Activated CD8-positive, alpha-beta memory T cell treated with anti-CD3 and anti-CD28 coated beads, Interleukin-2, amount 50 U/mL, for 24 hours (primary cell): ENCODE data around the gene MYO5C.
"Not testable (repeated sequence)": the region's sequence is repeated elsewhere in the genome, so short reads cannot be mapped to it uniquely, and the experiment has no call there.

ENCODE experiments used
- DNase-seq: peaks from one replicate; pipeline ENCODE4 v3.0.0-alpha.2; 2020; ENCODE audit errors: extremely low read depth

The MYO5C gene

GRCh38 chr15:52308446-52309153 lies 13.0 kb upstream of the MYO5C start:
- no peak for DNase-seq

DNA sequence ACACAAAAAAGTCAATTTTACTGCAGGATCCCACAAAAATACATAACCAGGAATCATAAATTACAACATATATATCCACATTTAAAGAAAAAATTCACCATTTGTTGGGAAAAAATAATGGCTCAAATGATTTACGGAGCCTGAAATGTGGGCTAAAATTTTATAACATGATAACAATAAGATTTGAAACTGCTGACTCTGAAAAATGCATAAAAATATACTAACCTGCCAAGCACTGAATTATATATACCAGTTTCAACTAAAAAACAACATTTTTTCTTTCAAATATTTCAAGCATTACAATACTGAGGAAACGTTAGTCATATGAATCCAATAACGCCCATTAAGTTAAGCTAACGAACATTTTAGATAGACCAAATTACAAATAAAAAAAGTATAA lies 12.2 kb upstream of the MYO5C start:
- DNase-seq = no peak

GRCh38 chr15:52306270-52306669 lies 10.7 kb upstream of the MYO5C start:
- DNase-seq = no peak

- no peak for DNase-seq
These were observed 7.6 kb upstream of the MYO5C start for GRCh38 chr15:52303093-52303772.

DNA sequence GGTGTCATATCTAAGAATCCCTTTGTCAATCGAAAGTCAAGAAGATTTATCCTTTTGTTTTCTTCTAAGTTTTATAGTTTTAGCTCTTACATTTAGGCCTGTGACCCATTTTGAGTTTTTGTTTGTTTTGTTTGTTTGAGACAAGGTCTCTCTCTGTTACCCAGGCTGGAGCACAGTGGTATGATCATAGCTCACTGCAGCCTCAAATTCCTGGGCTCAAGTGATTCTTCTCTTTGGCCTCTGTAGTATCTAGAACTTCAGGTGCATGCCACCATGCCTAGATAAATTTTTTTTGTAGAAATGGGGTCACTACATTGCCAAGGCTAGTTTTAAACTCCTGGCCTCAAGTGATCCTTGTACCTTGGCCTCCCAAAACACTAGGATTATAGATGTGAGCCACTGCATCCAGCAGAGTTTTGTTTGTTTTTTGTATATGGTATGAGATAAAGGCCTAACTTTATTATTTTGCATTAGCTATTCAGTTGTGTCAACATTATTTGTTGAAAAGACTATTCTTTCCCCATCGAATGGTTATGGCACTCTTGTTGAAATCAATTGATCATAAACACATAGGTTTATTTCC lies 5.8 kb upstream of the MYO5C start:
- DNase-seq = no peak

- no peak for DNase-seq
These were observed 653 bp downstream of the MYO5C start for GRCh38 chr15:52294881-52295420.

DNA sequence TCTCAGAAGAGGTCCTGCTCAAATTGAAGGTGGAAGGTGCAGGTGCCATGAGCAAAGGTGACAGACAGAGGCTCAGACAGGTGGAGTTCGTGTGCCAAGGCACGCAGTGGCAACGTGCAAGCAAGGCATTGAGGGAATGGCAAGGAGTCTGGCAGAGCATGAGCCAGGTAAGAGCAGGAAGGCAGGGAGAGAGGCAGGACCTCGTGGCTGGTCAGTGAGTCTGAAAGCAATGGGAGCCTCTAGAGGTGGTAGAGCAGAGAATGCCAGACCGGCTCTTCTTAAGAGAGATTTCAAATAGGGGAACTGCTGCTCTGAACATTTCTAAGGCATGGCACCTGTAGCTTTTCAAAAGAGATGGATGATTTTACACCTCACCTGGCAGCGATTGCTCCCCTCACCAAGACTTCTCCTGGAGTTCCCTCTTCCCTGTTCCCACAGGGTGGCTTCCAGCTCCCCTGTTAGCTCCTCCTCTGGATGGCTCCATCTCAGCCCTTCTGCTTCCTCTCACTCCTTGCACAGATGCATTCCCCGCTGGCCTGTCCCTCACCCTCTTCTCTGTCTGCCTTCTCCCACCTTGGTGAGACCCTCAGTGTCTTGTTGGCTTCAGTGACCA lies 2.7 kb downstream of the MYO5C start:
- DNase-seq = no peak

DNA sequence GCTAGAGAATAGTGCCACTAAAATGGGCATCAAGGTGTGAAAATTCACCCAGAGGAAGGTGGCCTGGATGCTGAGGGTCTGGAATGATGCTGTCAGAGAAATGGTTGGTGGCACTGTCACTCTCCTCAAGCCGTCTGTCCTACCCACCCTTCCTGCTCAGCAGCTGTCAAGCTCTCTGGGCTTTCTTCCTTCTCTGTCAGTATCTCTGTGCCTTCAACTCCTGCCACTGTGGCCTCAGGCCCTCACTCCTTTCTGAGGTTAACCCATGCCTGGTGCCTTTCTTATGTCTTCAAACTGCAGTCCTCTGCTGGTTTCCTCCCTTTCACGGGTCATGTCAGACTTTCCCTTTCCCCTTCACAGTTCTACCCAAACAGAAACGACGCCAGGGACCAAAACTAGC lies 4.4 kb downstream of the MYO5C start:
- no peak for DNase-seq

GRCh38 chr15:52290800-52291199 lies 4.8 kb downstream of the MYO5C start:
- DNase-seq = no peak

DNA sequence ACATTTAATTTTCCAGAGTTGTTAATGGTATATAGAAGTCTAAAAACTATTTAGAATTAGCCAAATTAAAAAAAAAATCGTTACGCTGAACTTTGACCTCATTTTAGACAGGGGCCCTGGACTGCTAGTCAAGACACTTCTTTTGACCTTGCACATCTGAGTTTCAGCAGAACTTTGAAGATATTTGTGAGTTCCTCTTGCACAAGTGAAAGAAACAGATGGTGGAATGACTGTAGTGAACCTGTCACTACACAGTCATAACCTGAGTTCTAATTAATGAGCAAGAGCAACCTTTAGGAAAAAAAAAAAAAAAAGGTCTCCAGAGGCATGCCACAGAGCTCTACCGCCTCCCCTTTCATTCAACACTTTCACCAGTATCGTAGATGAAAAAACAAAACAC lies 5.3 kb downstream of the MYO5C start:
- no peak for DNase-seq

DNA sequence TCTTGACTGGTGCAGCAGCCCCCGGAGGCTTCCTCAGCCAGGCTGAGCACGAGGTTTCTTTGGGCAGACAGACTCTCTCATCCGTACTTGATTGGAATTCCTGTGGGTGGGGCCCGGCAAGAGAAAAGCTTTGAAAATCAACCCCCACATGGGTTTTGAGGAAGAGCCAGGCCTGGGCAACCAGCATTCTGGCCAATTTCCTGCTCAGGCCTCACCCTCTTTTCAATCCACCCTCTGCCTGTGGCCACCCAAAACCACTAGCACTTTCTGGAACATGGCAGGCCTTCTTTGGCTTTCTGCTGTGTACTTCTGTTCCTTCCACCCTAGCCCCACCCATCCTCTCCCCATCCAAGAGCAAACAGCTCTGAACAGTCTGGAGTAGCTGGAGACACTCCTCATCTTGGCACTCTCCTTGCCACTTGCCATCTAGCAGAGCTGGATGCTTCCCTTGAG lies 5.9 kb downstream of the MYO5C start:
- DNase-seq = no peak

- no peak for DNase-seq
These were observed 6.6 kb downstream of the MYO5C start for GRCh38 chr15:52288986-52289385.

DNA sequence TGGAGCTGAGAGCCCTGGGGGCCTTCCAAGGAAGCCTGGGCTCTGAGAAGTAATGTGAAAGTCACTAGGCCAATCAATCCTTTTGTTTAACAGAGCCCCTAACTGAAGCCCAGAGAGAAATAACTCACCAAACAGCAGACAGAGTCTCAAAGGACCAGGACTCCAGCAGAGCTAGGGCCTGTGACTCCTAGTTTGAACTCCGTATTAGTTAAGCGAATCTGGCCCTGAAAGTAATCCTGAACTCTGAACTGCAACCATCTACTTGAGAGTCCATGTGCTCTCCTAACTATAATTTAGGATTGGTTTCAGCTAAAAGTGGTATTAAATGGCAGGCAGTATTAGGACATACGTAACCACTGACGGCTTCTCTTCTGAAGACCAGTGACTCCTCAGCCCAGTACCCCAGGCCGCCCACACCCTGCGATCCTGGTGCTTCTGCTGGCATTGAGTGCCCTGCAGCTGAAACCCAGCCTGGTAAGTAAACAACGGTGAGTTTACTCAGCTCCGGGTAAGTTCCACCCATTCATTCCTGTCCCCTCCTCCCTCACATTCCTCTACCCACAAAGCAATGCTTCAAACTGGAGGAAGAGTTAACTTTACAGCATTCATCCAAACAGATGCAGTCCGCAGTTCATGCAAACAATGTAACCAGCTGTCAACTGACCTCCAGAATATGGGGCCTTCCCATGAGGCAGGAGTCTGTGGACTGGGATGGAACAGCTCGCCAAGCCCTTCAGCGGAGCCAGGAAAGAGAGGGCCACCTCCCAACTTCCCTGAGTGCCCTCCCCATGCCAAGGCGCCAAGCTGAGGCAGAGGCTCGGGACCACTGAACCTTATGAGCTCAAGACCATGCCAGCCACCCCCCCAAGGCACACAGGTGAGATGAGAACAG lies 7.3 kb downstream of the MYO5C start:
- DNase-seq = no peak

GRCh38 chr15:52287114-52287513 lies 8.5 kb downstream of the MYO5C start:
- no peak for DNase-seq

- DNase-seq = not testable (repeated sequence)
These were observed 9.7 kb downstream of the MYO5C start for GRCh38 chr15:52285941-52286340.

DNA sequence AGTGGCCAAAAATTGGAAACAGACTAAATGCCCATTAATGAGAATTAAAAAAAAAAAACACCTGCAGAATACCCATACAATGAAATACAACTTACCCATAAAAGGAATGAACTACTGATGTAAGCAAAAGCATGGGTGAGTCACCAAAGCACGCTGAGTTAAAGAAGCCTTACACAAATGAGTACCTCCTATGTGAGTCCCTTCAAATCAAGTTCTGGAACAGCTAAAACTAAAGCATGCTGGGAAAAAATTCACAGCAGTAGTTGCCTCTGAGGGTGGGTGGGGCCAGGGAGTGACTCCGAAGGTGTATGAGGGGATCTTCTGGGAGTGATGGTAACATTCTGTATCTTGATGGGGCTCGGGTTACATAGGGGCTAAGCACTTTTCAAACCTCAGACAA lies 11.4 kb downstream of the MYO5C start:
- no peak for DNase-seq

DNA sequence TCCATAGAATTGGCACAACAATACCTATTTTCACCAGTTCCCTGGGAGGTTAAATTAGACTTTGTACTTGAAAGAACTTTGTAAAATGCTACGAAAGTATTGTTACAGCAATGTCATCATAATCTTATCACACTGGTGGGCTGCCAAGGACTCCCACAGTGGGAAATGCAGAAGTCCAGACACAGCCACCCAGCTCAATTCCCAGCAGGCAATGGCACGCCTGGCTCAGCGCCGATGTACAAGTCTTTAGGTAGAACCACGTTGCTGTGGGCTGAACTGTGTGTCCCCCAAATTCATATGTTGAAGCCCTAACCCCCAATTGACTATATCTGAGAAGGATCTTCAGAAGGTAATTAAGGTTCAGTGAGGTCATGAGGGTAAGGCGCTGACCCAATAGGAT lies 12.3 kb downstream of the MYO5C start:
- no peak for DNase-seq

- DNase-seq = no peak
These were observed 13.2 kb downstream of the MYO5C start for GRCh38 chr15:52282418-52282817.

- DNase-seq = no peak
These were observed 14.2 kb downstream of the MYO5C start for GRCh38 chr15:52281085-52282035.
